H9 (cell line): ENCODE results near the gene HOXD13. TPM values are rescaled to one million over a fixed set of nuclear protein-coding genes. Genes with fewer than 3 reads are reported as not detected.

Source experiments
- DNase-seq: peaks from one replicate; pipeline ENCODE4 v3.0.0-alpha.2; 2017
- H2AFZ ChIP-seq: one replicate; pipeline ENCODE4 v1.6.1; 2013; ENCODE audit warnings: mild to moderate bottlenecking, low read length, control low read depth, moderate library complexity
- H2AK5ac ChIP-seq: 2 replicates; pipeline ENCODE4 v1.6.1; 2013; ENCODE audit warnings: low read length, control low read depth, mixed read lengths; ENCODE audit not compliant: insufficient read length
- H2BK120ac ChIP-seq: one replicate; pipeline ENCODE4 v1.6.1; 2013; ENCODE audit warnings: low read depth, mild to moderate bottlenecking, low read length, control low read depth, inconsistent platforms; ENCODE audit not compliant: poor library complexity, severe bottlenecking
- H2BK12ac ChIP-seq: 2 replicates; pipeline ENCODE4 v1.6.1; 2013; ENCODE audit warnings: low read length, control low read depth, mixed read lengths, low read depth; ENCODE audit not compliant: insufficient read length
- H2BK15ac ChIP-seq: 2 replicates; pipeline ENCODE4 v1.6.1; 2013; ENCODE audit warnings: low read depth, low read length, control low read depth
- H2BK20ac ChIP-seq: one replicate; pipeline ENCODE4 v1.6.1; 2013; ENCODE audit warnings: low read depth, mild to moderate bottlenecking, low read length, control low read depth, inconsistent platforms; ENCODE audit not compliant: poor library complexity, severe bottlenecking
- H2BK5ac ChIP-seq: 2 replicates; pipeline ENCODE4 v1.6.1; 2013; ENCODE audit warnings: low read length, control low read depth, mixed read lengths; ENCODE audit not compliant: insufficient read length
- H3K14ac ChIP-seq: 2 replicates; pipeline ENCODE4 v1.6.1; 2013; ENCODE audit warnings: low read length, control low read depth; ENCODE audit not compliant: insufficient read depth
- H3K18ac ChIP-seq: 2 replicates; pipeline ENCODE4 v1.6.1; 2013; ENCODE audit warnings: low read depth, mild to moderate bottlenecking, mixed read lengths, low read length, control low read depth; ENCODE audit not compliant: insufficient read length
- H3K23ac ChIP-seq: 2 replicates; pipeline ENCODE4 v1.6.1; 2013; ENCODE audit warnings: low read length, control low read depth, mixed read lengths, low read depth; ENCODE audit not compliant: insufficient read length
- H3K23me2 ChIP-seq: 2 replicates; pipeline ENCODE4 v1.6.1; 2013; ENCODE audit warnings: low read depth, mild to moderate bottlenecking, mixed read lengths, low read length, control low read depth; ENCODE audit not compliant: insufficient read length, poor library complexity, severe bottlenecking
- H3K27ac ChIP-seq: 2 replicates; pipeline ENCODE4 v1.5.1; 2013; ENCODE audit warnings: low read length, control low read depth, mixed read lengths, low read depth; ENCODE audit not compliant: insufficient read length
- H3K27me3 ChIP-seq: 2 replicates; pipeline ENCODE4 v1.6.1; 2013; ENCODE audit warnings: low read length, control low read depth, inconsistent platforms; ENCODE audit not compliant: insufficient read depth
- H3K4ac ChIP-seq: 2 replicates; pipeline ENCODE4 v1.6.1; 2013; ENCODE audit warnings: low read depth, mild to moderate bottlenecking, control low read depth, inconsistent platforms, low read length, moderate library complexity
- H3K4me1 ChIP-seq: 2 replicates; pipeline ENCODE4 v1.6.1; 2013; ENCODE audit warnings: low read length, control low read depth, inconsistent platforms; ENCODE audit not compliant: insufficient read depth
- H3K4me2 ChIP-seq: 2 replicates; pipeline ENCODE4 v1.6.1; 2013; ENCODE audit warnings: low read length, control low read depth, mixed read lengths; ENCODE audit not compliant: insufficient read length, insufficient read depth
- H3K56ac ChIP-seq: 2 replicates; pipeline ENCODE4 v1.6.1; 2013; ENCODE audit warnings: low read depth, mild to moderate bottlenecking, mixed read lengths, low read length, control low read depth; ENCODE audit not compliant: insufficient read length
- H3K79me1 ChIP-seq: 2 replicates; pipeline ENCODE4 v1.6.1; 2013; ENCODE audit warnings: low read depth, mild to moderate bottlenecking, moderate library complexity, low read length, control low read depth, inconsistent platforms; ENCODE audit not compliant: insufficient read depth, poor library complexity, severe bottlenecking
- H3K79me2 ChIP-seq: 2 replicates; pipeline ENCODE4 v1.6.1; 2013; ENCODE audit warnings: low read length, control low read depth, inconsistent platforms; ENCODE audit not compliant: insufficient read depth
- H3K9ac ChIP-seq: 2 replicates; pipeline ENCODE4 v1.6.1; 2013; ENCODE audit warnings: low read length, control low read depth, mixed read lengths; ENCODE audit not compliant: insufficient read length; ENCODE audit errors: extremely low read depth
- H3K9me3 ChIP-seq: one replicate; pipeline ENCODE4 v1.6.1; 2013; ENCODE audit warnings: low read depth, low read length, inconsistent platforms; ENCODE audit not compliant: control insufficient read depth
- H3T11ph ChIP-seq: one replicate; pipeline ENCODE4 v1.6.1; 2013; ENCODE audit warnings: mild to moderate bottlenecking, low read length, control low read depth, inconsistent platforms
- H4K20me1 ChIP-seq: one replicate; pipeline ENCODE4 v1.6.1; 2013; ENCODE audit not compliant: control insufficient read depth, insufficient read length, insufficient read depth
- H4K5ac ChIP-seq: 2 replicates; pipeline ENCODE4 v1.6.1; 2013; ENCODE audit warnings: low read depth, mild to moderate bottlenecking, mixed read lengths, low read length, control low read depth; ENCODE audit not compliant: insufficient read length
- H4K8ac ChIP-seq: replicated peaks from 2 replicates; pipeline ENCODE4 v1.6.1; 2013; ENCODE audit warnings: low read length, control low read depth, mixed read lengths, low read depth; ENCODE audit not compliant: insufficient read length
- H4K91ac ChIP-seq: 2 replicates; pipeline ENCODE4 v1.6.1; 2013; ENCODE audit warnings: low read depth, mild to moderate bottlenecking, moderate library complexity, mixed read lengths, low read length, control low read depth; ENCODE audit not compliant: insufficient read length
- H3K27ac Mint-ChIP-seq, 3 experiments: 2 replicates in 2 of 3; 3 replicates in 1 of 3; pipeline ENCODE4 v1.8.0; 2020 to 2021; ENCODE audit warnings: mixed read lengths in 3 of 3, mild to moderate bottlenecking in 1 of 3, moderate library complexity in 1 of 3
- H3K27me3 Mint-ChIP-seq: 2 replicates; pipeline ENCODE4 v1.8.0; 2021; ENCODE audit warnings: low read depth, mild to moderate bottlenecking, moderate library complexity, mixed read lengths
- H3K36me3 Mint-ChIP-seq, 3 experiments: 2 replicates in 2 of 3; 3 replicates in 1 of 3; pipeline ENCODE4 v1.8.0; 2020 to 2021; ENCODE audit warnings: low read depth in 3 of 3, mixed read lengths in 3 of 3; ENCODE audit not compliant: insufficient read depth in 1 of 3
- H3K4me1 Mint-ChIP-seq, 2 experiments: 2 replicates each; pipeline ENCODE4 v1.8.0; 2020; ENCODE audit warnings: mixed read lengths in 2 of 2
- H3K4me3 Mint-ChIP-seq, 2 experiments: 2 replicates in 1 of 2; 3 replicates in 1 of 2; pipeline ENCODE4 v1.8.0; 2020 to 2021; ENCODE audit warnings: mild to moderate bottlenecking in 2 of 2, mixed read lengths in 2 of 2, moderate library complexity in 1 of 2
- H3K9me3 Mint-ChIP-seq, 2 experiments: 2 replicates in 1 of 2; 3 replicates in 1 of 2; pipeline ENCODE4 v1.8.0; 2020; ENCODE audit warnings: mild to moderate bottlenecking in 2 of 2, mixed read lengths in 2 of 2, moderate library complexity in 1 of 2
- WGBS: extraction: QIAGEN DNeasy Blood & Tissue Kit; methylation state at CpG from one replicate; pipeline ENCODE4 v1.1.7; 2013; ENCODE audit warnings: missing lambda C conversion rate, low lambda C conversion rate, mixed read lengths; ENCODE audit not compliant: insufficient read length; ENCODE audit errors: extremely low coverage; 5-methylcytosine and 5-hydroxymethylcytosine counted together
- total RNA-seq: library from RNA; stranded (reverse); gene quantifications from 2 replicates; pipeline ENCODE4 v1.2.1, GENCODE V29; 2021
- TF ChIP-seq, protein P1 (sequence below): fragments of 200-600 bp; sonication (generic); conservative IDR thresholded peaks from 3 replicates; pipeline ENCODE4 v1.8.0; 2021; ENCODE audit warnings: antibody characterized with exemption, mild to moderate bottlenecking

The HOXD13 gene
- total RNA-seq, 1 experiment from 2014 or later, result not detected

- H2AFZ ChIP-seq, result no peak overlapping the region
- H4K5ac ChIP-seq, result no peak overlapping the region
- H3K56ac ChIP-seq, result no peak overlapping the region
- no peak overlapping the region for H2AK5ac ChIP-seq
- H3K4me1 Mint-ChIP-seq, result peaks cover 5 to 10% of the 10 kb centered on the region in 2 experiments
- H3K23ac ChIP-seq, result no peak overlapping the region
- H3K79me1 ChIP-seq, result no peaks in the 10 kb centered on the region
- peaks cover 8% of the 10 kb centered on the region for H3K23me2 ChIP-seq
- no peak for DNase-seq
- no peaks in the 10 kb centered on the region; a peak in 1 of 7 replicates for H3K36me3 Mint-ChIP-seq
- H3K9me3 Mint-ChIP-seq, result peaks cover 4% of the 10 kb centered on the region in 2 experiments; a peak in 3 of 5 replicates
- no peak overlapping the region for H4K8ac ChIP-seq
- no peak overlapping the region for H4K91ac ChIP-seq
- H3K9ac ChIP-seq, result no peak overlapping the region
- H3K14ac ChIP-seq, result no peak overlapping the region
- H4K20me1 ChIP-seq, result no peaks in the 10 kb centered on the region
- H3K9me3 ChIP-seq, result no peaks in the 10 kb centered on the region
- no CpG with 5 or more reads among the region's 4 CpGs for WGBS
- no peaks in the 10 kb centered on the region; the same call in 1 of the 2 replicates for H3K4me1 ChIP-seq
- H3K27ac ChIP-seq, result no peak overlapping the region
- peaks cover 92% of the 10 kb centered on the region for H3K27me3 ChIP-seq
- H2BK12ac ChIP-seq, result no peak overlapping the region
- H3K4ac ChIP-seq, result no peak overlapping the region
- no peak overlapping the region for H2BK15ac ChIP-seq
- no peak overlapping the region for H3K27ac Mint-ChIP-seq
- TF ChIP-seq, protein P1, sequence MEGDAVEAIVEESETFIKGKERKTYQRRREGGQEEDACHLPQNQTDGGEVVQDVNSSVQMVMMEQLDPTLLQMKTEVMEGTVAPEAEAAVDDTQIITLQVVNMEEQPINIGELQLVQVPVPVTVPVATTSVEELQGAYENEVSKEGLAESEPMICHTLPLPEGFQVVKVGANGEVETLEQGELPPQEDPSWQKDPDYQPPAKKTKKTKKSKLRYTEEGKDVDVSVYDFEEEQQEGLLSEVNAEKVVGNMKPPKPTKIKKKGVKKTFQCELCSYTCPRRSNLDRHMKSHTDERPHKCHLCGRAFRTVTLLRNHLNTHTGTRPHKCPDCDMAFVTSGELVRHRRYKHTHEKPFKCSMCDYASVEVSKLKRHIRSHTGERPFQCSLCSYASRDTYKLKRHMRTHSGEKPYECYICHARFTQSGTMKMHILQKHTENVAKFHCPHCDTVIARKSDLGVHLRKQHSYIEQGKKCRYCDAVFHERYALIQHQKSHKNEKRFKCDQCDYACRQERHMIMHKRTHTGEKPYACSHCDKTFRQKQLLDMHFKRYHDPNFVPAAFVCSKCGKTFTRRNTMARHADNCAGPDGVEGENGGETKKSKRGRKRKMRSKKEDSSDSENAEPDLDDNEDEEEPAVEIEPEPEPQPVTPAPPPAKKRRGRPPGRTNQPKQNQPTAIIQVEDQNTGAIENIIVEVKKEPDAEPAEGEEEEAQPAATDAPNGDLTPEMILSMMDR, result no peak
- H3T11ph ChIP-seq, result no peak overlapping the region
- no peak overlapping the region for H2BK5ac ChIP-seq
- H3K18ac ChIP-seq, result no peak overlapping the region
- no peak overlapping the region for H3K4me3 Mint-ChIP-seq
- no peak overlapping the region for H2BK20ac ChIP-seq
- no peaks in the 10 kb centered on the region for H3K79me2 ChIP-seq
- H2BK120ac ChIP-seq, result no peak overlapping the region
- no peak overlapping the region for H3K4me2 ChIP-seq
- peaks cover 98% of the 10 kb centered on the region for H3K27me3 Mint-ChIP-seq
Measured at GRCh38 chr2:176134035-176134434, 41.5 kb downstream of the HOXD13 start.
